Smooth muscle cell (in vitro differentiated cells): ENCODE results near the gene ST6GALNAC3. TPM values are rescaled to one million over a fixed set of nuclear protein-coding genes. Genes with fewer than 3 reads are reported as not detected.

Experiments used
- DNase-seq: peaks from one replicate; lab custom pipeline; 2025; ENCODE audit not compliant: unreplicated experiment; lab: John Stamatoyannopoulos, UW
- H2AFZ ChIP-seq: fragments of 200-600 bp; sonication (generic); 2 replicates; pipeline ENCODE4 v1.6.0; 2016; ENCODE audit warnings: antibody characterized with exemption, low read depth, mild to moderate bottlenecking
- H3F3A ChIP-seq: fragments of 200-600 bp; sonication (generic); 2 replicates; pipeline ENCODE4 v1.6.0; 2017; ENCODE audit warnings: antibody characterized with exemption, low read depth
- H3K27ac ChIP-seq: fragments of 200-600 bp; sonication (generic); 2 replicates; pipeline ENCODE4 v1.5.1; 2016; ENCODE audit warnings: low read depth, mild to moderate bottlenecking
- H3K27me3 ChIP-seq: fragments of 200-600 bp; sonication (generic); 2 replicates; pipeline ENCODE4 v1.6.1; 2016; ENCODE audit warnings: low read depth, mild to moderate bottlenecking
- H3K36me3 ChIP-seq: fragments of 200-600 bp; sonication (generic); 2 replicates; pipeline ENCODE4 v1.5.1; 2016; ENCODE audit warnings: low read depth
- H3K4me1 ChIP-seq: fragments of 200-600 bp; sonication (generic); 2 replicates; pipeline ENCODE4 v1.5.1; 2016; ENCODE audit warnings: low read depth
- H3K4me2 ChIP-seq: fragments of 200-600 bp; sonication (generic); 2 replicates; pipeline ENCODE4 v1.6.0; 2016; ENCODE audit warnings: mild to moderate bottlenecking
- H3K4me3 ChIP-seq: fragments of 200-600 bp; sonication (generic); 2 replicates; pipeline ENCODE4 v1.5.1; 2016; ENCODE audit warnings: mild to moderate bottlenecking
- H3K79me2 ChIP-seq: fragments of 200-600 bp; sonication (generic); 2 replicates; pipeline ENCODE4 v1.6.0; 2016; ENCODE audit warnings: low read depth, mild to moderate bottlenecking
- H3K9ac ChIP-seq: fragments of 200-600 bp; sonication (generic); 2 replicates; pipeline ENCODE4 v1.6.0; 2016; ENCODE audit warnings: low read depth
- H3K9me3 ChIP-seq: fragments of 200-600 bp; sonication (generic); replicated peaks from 2 replicates; pipeline ENCODE4 v1.5.1; 2016; ENCODE audit warnings: low read depth
- H4K20me1 ChIP-seq: fragments of 200-600 bp; sonication (generic); 2 replicates; pipeline ENCODE4 v1.6.0; 2016; ENCODE audit warnings: low read depth
- WGBS: methylation state at CpG from one replicate; pipeline ENCODE4 v1.1.7; 2016; ENCODE audit warnings: low lambda C conversion rate; 5-methylcytosine and 5-hydroxymethylcytosine counted together
- polyA plus RNA-seq: library from polyadenylated mRNA; unstranded; fragments of >200 nt; fragmentation: Nextera tagmentation; extraction: Ambion mirVana; gene quantifications from 2 replicates; pipeline ENCODE4 v1.2.1, GENCODE V29; 2016
- total RNA-seq: library from RNA; depleted of rRNA; stranded (reverse); fragments of >200 nt; gene quantifications from 2 replicates; pipeline ENCODE4 v1.2.3, GENCODE V29; 2014
- TF ChIP-seq, protein P1 (sequence below): fragments of 200-600 bp; sonication (generic); IDR thresholded peaks from 2 replicates; pipeline ENCODE4 v1.5.1; 2017; ENCODE audit warnings: borderline replicate concordance, mild to moderate bottlenecking, antibody characterized with exemption; ENCODE audit not compliant: insufficient read depth, poor library complexity, severe bottlenecking

ST6GALNAC3 gene
- total and polyA plus RNA-seq, 2 experiments from 2014 or later, result 9.3 to 13.4 TPM

- no peak overlapping the region for H3K9ac ChIP-seq
- peaks cover 12% of the 10 kb centered on the region for H3F3A ChIP-seq
- H3K9me3 ChIP-seq, result no peaks in the 10 kb centered on the region
- DNase-seq, result no peak
- 97% methylated on average over 5 of the region's 5 CpGs for WGBS
- peaks cover 8% of the 10 kb centered on the region for H3K4me1 ChIP-seq
- TF ChIP-seq, protein P1, sequence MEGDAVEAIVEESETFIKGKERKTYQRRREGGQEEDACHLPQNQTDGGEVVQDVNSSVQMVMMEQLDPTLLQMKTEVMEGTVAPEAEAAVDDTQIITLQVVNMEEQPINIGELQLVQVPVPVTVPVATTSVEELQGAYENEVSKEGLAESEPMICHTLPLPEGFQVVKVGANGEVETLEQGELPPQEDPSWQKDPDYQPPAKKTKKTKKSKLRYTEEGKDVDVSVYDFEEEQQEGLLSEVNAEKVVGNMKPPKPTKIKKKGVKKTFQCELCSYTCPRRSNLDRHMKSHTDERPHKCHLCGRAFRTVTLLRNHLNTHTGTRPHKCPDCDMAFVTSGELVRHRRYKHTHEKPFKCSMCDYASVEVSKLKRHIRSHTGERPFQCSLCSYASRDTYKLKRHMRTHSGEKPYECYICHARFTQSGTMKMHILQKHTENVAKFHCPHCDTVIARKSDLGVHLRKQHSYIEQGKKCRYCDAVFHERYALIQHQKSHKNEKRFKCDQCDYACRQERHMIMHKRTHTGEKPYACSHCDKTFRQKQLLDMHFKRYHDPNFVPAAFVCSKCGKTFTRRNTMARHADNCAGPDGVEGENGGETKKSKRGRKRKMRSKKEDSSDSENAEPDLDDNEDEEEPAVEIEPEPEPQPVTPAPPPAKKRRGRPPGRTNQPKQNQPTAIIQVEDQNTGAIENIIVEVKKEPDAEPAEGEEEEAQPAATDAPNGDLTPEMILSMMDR, result no peak
- no peaks in the 10 kb centered on the region for H3K27me3 ChIP-seq
- no peaks in the 10 kb centered on the region for H3K36me3 ChIP-seq
- H3K4me2 ChIP-seq, result no peak overlapping the region
- no peak overlapping the region for H2AFZ ChIP-seq
- no peaks in the 10 kb centered on the region for H4K20me1 ChIP-seq
- no peak overlapping the region for H3K27ac ChIP-seq
- no peak overlapping the region for H3K4me3 ChIP-seq
- peaks cover 19% of the 10 kb centered on the region for H3K79me2 ChIP-seq
Observed at GRCh38 chr1:76162254-76162653, 87.7 kb downstream of the ST6GALNAC3 start.

GRCh38 chr1:76164165-76164564 lies 89.6 kb downstream of the ST6GALNAC3 start:
- Histone ChIP-seq H3K36me3 (no peaks in the 10 kb centered on the region), H3K9me3 (no peaks in the 10 kb centered on the region), H3K27me3 (no peaks in the 10 kb centered on the region)

DNA sequence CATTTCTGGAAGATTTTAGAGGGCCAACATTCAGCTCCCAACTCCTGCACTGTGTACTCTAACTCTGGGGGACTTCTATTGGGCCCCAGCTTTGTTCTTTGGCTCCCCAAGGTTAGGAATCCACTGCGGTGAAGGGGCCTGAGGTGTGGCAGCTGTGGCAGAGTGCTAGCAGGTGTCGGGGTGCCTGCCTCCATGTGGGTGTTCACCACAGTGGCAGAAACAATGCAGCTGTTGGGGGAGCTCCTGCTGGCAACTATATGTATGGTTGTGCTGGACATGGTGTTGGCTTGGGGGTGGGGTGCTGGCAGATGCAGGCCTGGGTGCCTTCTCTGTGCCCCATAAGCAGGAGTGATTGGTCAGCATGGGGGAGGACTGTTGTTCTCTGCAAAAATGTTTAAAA lies 95.5 kb downstream of the ST6GALNAC3 start:
- no peaks in the 10 kb centered on the region for H3K4me1 ChIP-seq
- no peak overlapping the region for H3K4me3 ChIP-seq
- 100% methylated on average over 2 of the region's 2 CpGs for WGBS
- no peak overlapping the region for H3K4me2 ChIP-seq
- no peak overlapping the region for H2AFZ ChIP-seq
- no peak overlapping the region for H3K9ac ChIP-seq
- TF ChIP-seq, protein P1, result no peak
- H3K9me3 ChIP-seq, result no peaks in the 10 kb centered on the region
- H3K27me3 ChIP-seq, result no peaks in the 10 kb centered on the region
- peaks cover 26% of the 10 kb centered on the region for H3K79me2 ChIP-seq
- H4K20me1 ChIP-seq, result no peaks in the 10 kb centered on the region
- no peak overlapping the region for H3K27ac ChIP-seq
- no peaks in the 10 kb centered on the region for H3F3A ChIP-seq
- H3K36me3 ChIP-seq, result no peaks in the 10 kb centered on the region
- no peak for DNase-seq

More at GRCh38 chr1:76164165-76164564, 89.6 kb downstream of the ST6GALNAC3 start:
- TF ChIP-seq, protein P1, result no peak
- no peak overlapping the region for H2AFZ ChIP-seq
- DNase-seq, result no peak
- peaks cover 8% of the 10 kb centered on the region for H3K4me1 ChIP-seq
- H4K20me1 ChIP-seq, result no peaks in the 10 kb centered on the region
- peaks cover 7% of the 10 kb centered on the region for H3F3A ChIP-seq
- H3K79me2 ChIP-seq, result peaks cover 22% of the 10 kb centered on the region
- no peak overlapping the region for H3K4me2 ChIP-seq
- H3K9ac ChIP-seq, result no peak overlapping the region
- H3K27ac ChIP-seq, result no peak overlapping the region
- H3K4me3 ChIP-seq, result no peak overlapping the region

- H3K36me3 ChIP-seq, result no peaks in the 10 kb centered on the region
- no peaks in the 10 kb centered on the region for H3K27me3 ChIP-seq
- H3F3A ChIP-seq, result no peaks in the 10 kb centered on the region
- WGBS, result 75% methylated on average over 2 of the region's 2 CpGs
- no peak overlapping the region for H3K9ac ChIP-seq
- peaks cover 23% of the 10 kb centered on the region for H3K79me2 ChIP-seq
- no peak overlapping the region for H3K4me2 ChIP-seq
- H4K20me1 ChIP-seq, result no peaks in the 10 kb centered on the region
- no peak overlapping the region for H2AFZ ChIP-seq
- DNase-seq, result no peak
- no peak overlapping the region for H3K27ac ChIP-seq
- H3K4me1 ChIP-seq, result no peaks in the 10 kb centered on the region
- no peak overlapping the region for H3K4me3 ChIP-seq
- TF ChIP-seq, protein P1, result no peak
- H3K9me3 ChIP-seq, result no peaks in the 10 kb centered on the region
Observed at GRCh38 chr1:76170513-76170912, 96.0 kb downstream of the ST6GALNAC3 start.
